T-helper 2 cell treated with Interferon-gamma antibody and Interleukin-4, amounts not matched to agents 100 ng/mL and 5 ng/mL, for 36 hours (primary cell): ENCODE measurements around the gene PCDHB4. TPM values are rescaled to one million over a fixed set of nuclear protein-coding genes. Genes with fewer than 3 reads are reported as not detected.
"Not testable (repeated sequence)": the region's sequence is repeated elsewhere in the genome, so short reads cannot be mapped to it uniquely, and the experiment has no call there.

Source experiments
- intact Hi-C: fragments of 100-400 bp; cut with micrococcal nuclease; formaldehyde crosslinking; loops from one replicate; pipeline ENCODE4 v1.15.1; 2023
- total RNA-seq: library from RNA; stranded (reverse); gene quantifications from 2 replicates; pipeline ENCODE4 v1.2.3, GENCODE V29; 2022

Gene PCDHB4
- total RNA-seq, 1 donor from 2014 or later, result not detected

DNA sequence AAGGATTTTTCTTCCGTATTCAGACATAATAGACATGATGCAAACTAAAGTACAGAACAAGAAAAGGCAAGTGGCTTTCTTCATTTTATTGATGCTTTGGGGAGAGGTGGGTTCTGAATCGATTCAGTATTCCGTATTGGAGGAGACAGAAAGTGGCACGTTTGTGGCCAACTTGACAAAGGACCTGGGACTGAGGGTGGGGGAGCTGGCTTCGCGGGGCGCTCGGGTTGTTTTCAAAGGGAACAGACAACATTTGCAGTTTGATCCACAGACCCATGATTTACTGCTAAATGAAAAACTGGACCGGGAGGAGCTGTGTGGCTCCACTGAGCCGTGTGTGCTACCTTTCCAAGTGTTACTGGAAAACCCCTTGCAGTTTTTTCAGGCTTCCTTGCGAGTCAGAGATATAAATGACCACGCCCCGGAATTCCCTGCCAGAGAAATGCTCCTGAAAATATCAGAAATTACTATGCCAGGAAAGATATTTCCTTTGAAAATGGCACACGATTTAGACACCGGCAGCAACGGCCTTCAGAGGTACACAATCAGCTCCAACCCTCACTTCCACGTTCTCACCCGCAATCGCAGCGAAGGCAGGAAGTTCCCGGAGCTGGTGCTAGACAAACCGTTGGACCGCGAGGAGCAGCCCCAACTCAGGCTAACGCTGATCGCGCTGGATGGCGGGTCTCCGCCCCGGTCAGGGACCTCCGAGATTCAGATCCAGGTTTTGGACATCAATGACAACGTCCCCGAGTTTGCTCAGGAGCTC, 28.8 kb downstream of the PCDHB4 start:
- intact Hi-C loops, result no loop called here

- intact Hi-C loops, result no loop called here
Observed at GRCh38 chr5:141150993-141151325, 29.3 kb downstream of the PCDHB4 start.

- intact Hi-C loops, result not testable (repeated sequence)
Observed at GRCh38 chr5:141151632-141152031, 30.0 kb downstream of the PCDHB4 start.

DNA sequence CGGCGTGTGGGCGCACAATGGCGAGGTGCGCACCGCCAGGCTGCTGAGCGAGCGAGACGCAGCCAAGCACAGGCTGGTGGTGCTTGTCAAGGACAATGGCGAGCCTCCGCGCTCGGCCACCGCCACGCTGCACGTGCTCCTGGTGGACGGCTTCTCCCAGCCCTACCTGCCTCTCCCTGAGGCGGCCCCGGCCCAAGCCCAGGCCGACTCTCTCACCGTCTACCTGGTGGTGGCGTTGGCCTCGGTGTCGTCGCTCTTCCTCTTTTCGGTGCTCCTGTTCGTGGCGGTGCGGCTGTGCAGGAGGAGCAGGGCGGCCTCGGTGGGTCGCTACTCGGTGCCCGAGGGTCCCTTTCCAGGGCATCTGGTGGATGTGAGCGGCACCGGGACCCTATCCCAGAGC, 30.5 kb downstream of the PCDHB4 start:
- intact Hi-C loops, result not testable (repeated sequence)

- intact Hi-C loops, result no loop called here
Observed at GRCh38 chr5:141155540-141156374, 34.1 kb downstream of the PCDHB4 start.

DNA sequence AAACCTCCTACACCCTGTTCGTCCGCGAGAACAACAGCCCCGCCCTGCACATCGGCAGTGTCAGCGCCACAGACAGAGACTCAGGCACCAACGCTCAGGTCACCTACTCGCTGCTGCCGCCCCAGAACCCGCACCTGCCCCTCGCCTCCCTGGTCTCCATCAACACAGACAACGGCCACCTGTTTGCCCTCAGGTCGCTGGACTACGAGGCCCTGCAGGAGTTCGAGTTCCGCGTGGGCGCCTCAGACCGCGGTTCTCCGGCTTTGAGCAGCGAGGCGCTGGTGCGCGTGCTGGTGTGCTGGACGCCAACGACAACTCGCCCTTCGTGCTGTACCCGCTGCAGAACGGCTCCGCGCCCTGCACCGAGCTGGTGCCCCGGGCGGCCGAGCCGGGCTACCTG, 35.7 kb downstream of the PCDHB4 start:
- intact Hi-C loops, result not testable (repeated sequence)

GRCh38 chr5:141157901-141158300, 36.3 kb downstream of the PCDHB4 start:
- intact Hi-C loops, result not testable (repeated sequence)

- intact Hi-C loops, result no loop called here
Observed at GRCh38 chr5:141172381-141173204, 51.0 kb downstream of the PCDHB4 start, which contains the start of gene PCDHB7. PCDHB7 (plus strand) TSS chr5:141172644; CDS start chr5:141172836, 192 bp downstream.

GRCh38 chr5:141174291-141175104, 52.9 kb downstream of the PCDHB4 start:
- intact Hi-C loops, result not testable (repeated sequence)

Other genes starting within 250 kb of the PCDHB4 start
- gene PCDHA12, start 246.5 kb upstream of the PCDHB4 start, total RNA-seq, result not detected in 2 replicates
- not detected in 2 replicates for gene PCDHA13, start 239.7 kb upstream of the PCDHB4 start, total RNA-seq
- gene PCDHAC1, start 195.5 kb upstream of the PCDHB4 start, total RNA-seq, result not detected in 2 replicates
- gene PCDHAC2, start 155.3 kb upstream of the PCDHB4 start, total RNA-seq, result not detected in 2 replicates
- gene PCDHB1, start 70.4 kb upstream of the PCDHB4 start, total RNA-seq, result not detected in 2 replicates
- 0.09 and 0.14 TPM in 2 replicates for gene PCDHB2, start 27.2 kb upstream of the PCDHB4 start, total RNA-seq
- not detected in 2 replicates for gene PCDHB3, start 21.3 kb upstream of the PCDHB4 start, total RNA-seq
- not detected in 2 replicates for gene PCDHB5, start 13.4 kb downstream of the PCDHB4 start, total RNA-seq
- not detected in 2 replicates for gene PCDHB6, start 28.2 kb downstream of the PCDHB4 start, total RNA-seq
- gene PCDHB7, start 50.8 kb downstream of the PCDHB4 start, total RNA-seq, result not detected in 2 replicates
- not detected in 2 replicates for gene PCDHB8, start 56.0 kb downstream of the PCDHB4 start, total RNA-seq
- not detected in 2 replicates for gene PCDHB16, start 60.6 kb downstream of the PCDHB4 start, total RNA-seq
- gene PCDHB9, start 65.3 kb downstream of the PCDHB4 start, total RNA-seq, result not detected in 2 replicates
- not detected in 2 replicates for gene PCDHB10, start 70.5 kb downstream of the PCDHB4 start, total RNA-seq
- not detected in 2 replicates for gene PCDHB11, start 77.8 kb downstream of the PCDHB4 start, total RNA-seq
- gene PCDHB12, start 86.9 kb downstream of the PCDHB4 start, total RNA-seq, result not detected in 2 replicates
- gene PCDHB13, start 92.1 kb downstream of the PCDHB4 start, total RNA-seq, result not detected in 2 replicates
- gene PCDHB14, start 101.5 kb downstream of the PCDHB4 start, total RNA-seq, result not detected in 2 replicates
- gene PCDHB15, start 123.6 kb downstream of the PCDHB4 start, total RNA-seq, result not detected in 2 replicates
- gene SLC25A2, start 182.2 kb downstream of the PCDHB4 start, total RNA-seq, result 0.25 and 0.59 TPM in 2 replicates
- gene TAF7, start 199.0 kb downstream of the PCDHB4 start, total RNA-seq, result 60.8 and 64.9 TPM in 2 replicates
- 0.09 TPM in 2 replicates for gene PCDHGA1, start 208.7 kb downstream of the PCDHB4 start, total RNA-seq
- 0.14 and 0.23 TPM in 2 replicates for gene PCDHGA2, start 216.9 kb downstream of the PCDHB4 start, total RNA-seq
- gene PCDHGA3, start 222.0 kb downstream of the PCDHB4 start, total RNA-seq, result 0.23 and 0.34 TPM in 2 replicates
- 0.18 and 0.20 TPM in 2 replicates for gene PCDHGB1, start 228.3 kb downstream of the PCDHB4 start, total RNA-seq
- 0.43 and 0.45 TPM in 2 replicates for gene PCDHGA4, start 233.2 kb downstream of the PCDHB4 start, total RNA-seq
- gene PCDHGB2, start 238.2 kb downstream of the PCDHB4 start, total RNA-seq, result 0.93 and 1.0 TPM in 2 replicates
- gene PCDHGA5, start 242.3 kb downstream of the PCDHB4 start, total RNA-seq, result 0.41 and 0.55 TPM in 2 replicates
- gene PCDHGB3, start 248.4 kb downstream of the PCDHB4 start, total RNA-seq, result 0.59 and 0.93 TPM in 2 replicates